Measurements from ENCODE around the gene CFAP100. TPM values are rescaled to one million over a fixed set of nuclear protein-coding genes. Genes with fewer than 3 reads are reported as not detected.

CFAP100 gene
- total RNA-seq, 1 donor from 2014 or later = not detected

DNA sequence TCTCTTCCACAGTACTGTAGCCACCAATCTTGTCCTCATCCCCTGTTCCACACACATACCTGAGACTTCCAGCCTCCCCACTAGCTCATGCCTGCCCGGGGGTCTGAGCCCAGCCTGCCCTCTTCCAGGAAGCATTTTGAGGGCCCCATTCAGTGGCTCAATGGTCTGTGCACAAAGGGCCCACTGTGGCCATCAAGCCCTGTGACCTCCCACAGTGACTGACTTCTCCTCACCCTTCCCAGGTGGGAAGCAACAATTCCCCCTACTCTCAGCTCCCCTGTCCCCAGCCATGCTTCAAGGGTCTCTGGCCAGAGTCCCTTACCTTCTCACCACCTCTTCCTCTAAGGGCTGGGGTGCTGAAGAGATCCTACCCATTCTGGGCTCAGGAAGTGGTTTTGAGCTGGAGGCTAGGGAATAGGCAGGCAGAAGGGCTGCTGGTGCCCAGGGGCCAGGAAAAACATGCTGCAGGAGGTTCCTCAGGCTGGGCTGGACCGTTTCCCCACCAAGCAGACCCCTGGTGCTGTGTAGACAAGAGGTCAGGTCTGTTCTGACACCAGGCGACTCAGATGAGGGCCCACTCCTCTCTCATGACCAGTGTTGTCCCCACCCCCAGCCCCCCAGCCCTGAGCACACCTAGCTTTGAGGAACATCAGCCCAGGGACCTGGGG is 34.5 kb upstream of the CFAP100 start:
- Mint-ChIP-seq H3K27me3 (ENCODE audit: low read depth) (peaks cover 59% of the 10 kb centered on the region), H3K9me3 (no peaks in the 10 kb centered on the region), H3K4me3 (no peak overlapping the region), H3K27ac (no peak overlapping the region), H3K36me3 (no peaks in the 10 kb centered on the region), H3K4me1 (peaks cover 12% of the 10 kb centered on the region)
- DNase-seq (ENCODE audit: low spot score in 2 of 2, unreplicated experiment in 2 of 2) = no peak
- TF ChIP-seq, protein P1, sequence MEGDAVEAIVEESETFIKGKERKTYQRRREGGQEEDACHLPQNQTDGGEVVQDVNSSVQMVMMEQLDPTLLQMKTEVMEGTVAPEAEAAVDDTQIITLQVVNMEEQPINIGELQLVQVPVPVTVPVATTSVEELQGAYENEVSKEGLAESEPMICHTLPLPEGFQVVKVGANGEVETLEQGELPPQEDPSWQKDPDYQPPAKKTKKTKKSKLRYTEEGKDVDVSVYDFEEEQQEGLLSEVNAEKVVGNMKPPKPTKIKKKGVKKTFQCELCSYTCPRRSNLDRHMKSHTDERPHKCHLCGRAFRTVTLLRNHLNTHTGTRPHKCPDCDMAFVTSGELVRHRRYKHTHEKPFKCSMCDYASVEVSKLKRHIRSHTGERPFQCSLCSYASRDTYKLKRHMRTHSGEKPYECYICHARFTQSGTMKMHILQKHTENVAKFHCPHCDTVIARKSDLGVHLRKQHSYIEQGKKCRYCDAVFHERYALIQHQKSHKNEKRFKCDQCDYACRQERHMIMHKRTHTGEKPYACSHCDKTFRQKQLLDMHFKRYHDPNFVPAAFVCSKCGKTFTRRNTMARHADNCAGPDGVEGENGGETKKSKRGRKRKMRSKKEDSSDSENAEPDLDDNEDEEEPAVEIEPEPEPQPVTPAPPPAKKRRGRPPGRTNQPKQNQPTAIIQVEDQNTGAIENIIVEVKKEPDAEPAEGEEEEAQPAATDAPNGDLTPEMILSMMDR (IDR thresholded peaks at IDR 0.05; ENCODE audit: unreplicated experiment) = no peak

DNA sequence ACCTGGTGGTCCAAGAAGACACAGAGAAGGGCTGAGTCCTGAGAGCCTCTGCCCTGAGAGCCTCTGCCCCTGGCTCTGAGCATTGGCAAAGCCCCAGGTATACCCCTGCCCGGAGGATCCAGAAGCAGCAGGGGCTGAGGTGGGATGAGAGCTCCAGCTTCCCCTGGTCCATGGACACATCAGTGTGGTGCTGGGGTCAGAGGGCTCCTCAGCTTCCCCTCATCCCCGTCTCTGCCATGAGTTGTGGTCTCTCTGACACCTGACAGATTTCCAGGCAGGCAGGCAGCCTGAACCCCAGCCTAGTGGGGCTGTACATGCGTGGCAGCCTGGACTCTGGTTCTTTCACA is 34.0 kb upstream of the CFAP100 start:
- H3K36me3 Mint-ChIP-seq = no peaks in the 10 kb centered on the region
- H3K9me3 Mint-ChIP-seq = no peaks in the 10 kb centered on the region
- no peak overlapping the region for H3K27ac Mint-ChIP-seq
- no peak for DNase-seq (ENCODE audit: low spot score in 2 of 2, unreplicated experiment in 2 of 2)
- TF ChIP-seq, protein P1 (IDR thresholded peaks at IDR 0.05; ENCODE audit: unreplicated experiment) = no peak
- H3K4me1 Mint-ChIP-seq = peaks cover 7% of the 10 kb centered on the region
- no peak overlapping the region for H3K4me3 Mint-ChIP-seq
- peaks cover 59% of the 10 kb centered on the region for H3K27me3 Mint-ChIP-seq (ENCODE audit: low read depth)

DNA sequence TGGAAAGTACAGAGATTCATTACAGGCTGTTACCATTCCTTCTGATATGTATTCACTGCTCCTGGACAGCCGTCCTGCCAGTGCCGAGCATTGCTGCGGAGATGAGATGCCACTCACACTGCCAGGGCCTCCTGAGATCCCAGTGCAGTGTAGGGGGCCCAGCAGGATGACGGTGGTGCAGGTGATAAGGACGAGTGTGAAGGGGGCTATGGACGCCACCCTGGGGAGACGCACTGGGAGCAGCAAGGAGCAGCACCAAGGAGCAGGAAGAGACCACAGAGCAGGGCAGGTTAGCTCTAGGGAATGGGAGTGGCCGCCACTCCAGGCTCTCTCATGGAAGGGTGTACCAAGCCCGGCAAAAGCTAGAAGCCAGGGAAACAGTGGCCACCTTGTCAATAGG is 33.5 kb upstream of the CFAP100 start:
- H3K27me3 Mint-ChIP-seq (ENCODE audit: low read depth) = peaks cover 57% of the 10 kb centered on the region
- TF ChIP-seq, protein P1 (IDR thresholded peaks at IDR 0.05; ENCODE audit: unreplicated experiment) = no peak
- H3K4me1 Mint-ChIP-seq = peaks cover 4% of the 10 kb centered on the region
- H3K4me3 Mint-ChIP-seq = no peak overlapping the region
- H3K9me3 Mint-ChIP-seq = no peaks in the 10 kb centered on the region
- DNase-seq (ENCODE audit: low spot score in 2 of 2, unreplicated experiment in 2 of 2) = no peak
- H3K27ac Mint-ChIP-seq = no peak overlapping the region
- no peaks in the 10 kb centered on the region for H3K36me3 Mint-ChIP-seq

DNA sequence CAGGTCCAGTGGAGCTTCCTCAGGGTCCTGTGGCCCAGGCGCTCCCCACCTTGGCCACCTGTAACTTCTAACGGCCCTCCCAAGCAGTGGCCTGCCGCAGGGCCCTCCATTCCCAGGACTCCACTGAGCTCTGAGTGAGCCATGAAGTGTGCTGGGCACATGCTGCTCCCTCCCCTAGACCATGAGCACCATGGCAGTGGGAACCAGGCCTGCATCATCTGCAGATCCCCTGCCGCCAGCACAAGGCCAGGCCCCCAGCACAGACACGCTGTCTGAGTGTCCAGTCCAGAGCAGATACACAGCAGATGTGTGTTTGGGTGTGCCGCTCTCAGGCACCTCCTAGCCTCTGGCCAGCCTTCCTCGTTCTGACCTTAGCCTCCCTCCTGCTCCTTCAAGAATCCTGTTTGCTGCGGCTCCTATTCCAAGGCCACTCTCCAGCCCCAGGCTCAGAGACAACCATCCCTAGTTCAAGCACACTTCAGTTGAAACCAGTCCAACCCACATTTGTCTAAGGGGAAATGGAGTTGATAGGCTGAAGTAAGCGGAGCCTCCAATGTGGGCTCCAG is 30.5 kb upstream of the CFAP100 start:
- Mint-ChIP-seq H3K9me3 (no peaks in the 10 kb centered on the region), H3K4me1 (no peaks in the 10 kb centered on the region), H3K27ac (no peak overlapping the region), H3K4me3 (no peak overlapping the region), H3K36me3 (no peaks in the 10 kb centered on the region), H3K27me3 (ENCODE audit: low read depth) (peaks cover 37% of the 10 kb centered on the region)
- DNase-seq (ENCODE audit: low spot score in 2 of 2, unreplicated experiment in 2 of 2) = no peak
- TF ChIP-seq, protein P1 (IDR thresholded peaks at IDR 0.05; ENCODE audit: unreplicated experiment) = no peak

DNA sequence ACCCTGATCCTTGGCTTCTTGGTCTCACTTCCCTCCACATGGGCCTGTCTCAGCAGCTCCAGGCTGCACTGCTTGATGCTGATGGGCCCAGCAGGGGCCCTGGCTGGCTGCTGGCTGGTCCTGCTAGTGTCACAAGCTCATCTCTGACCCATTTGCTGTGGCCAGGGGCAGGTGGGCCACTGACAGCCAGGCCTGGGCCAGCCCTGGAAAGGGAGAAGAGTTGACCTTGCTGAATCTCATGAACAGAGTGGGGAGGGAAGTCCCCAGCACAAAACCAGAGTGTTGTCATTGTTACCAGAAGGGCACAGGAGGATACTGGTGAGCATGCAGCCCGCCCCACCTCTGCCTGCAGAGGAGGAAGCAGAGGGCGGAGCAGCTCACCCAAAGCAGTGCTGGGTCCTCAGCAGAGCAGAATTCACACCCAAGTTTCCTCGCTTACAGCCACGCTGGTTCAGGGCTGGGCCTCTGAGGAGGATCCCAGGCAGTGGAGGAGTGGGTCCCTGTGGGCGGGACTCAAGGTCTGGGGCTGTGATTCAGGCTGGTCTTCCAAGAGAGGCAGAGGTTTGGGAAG is 29.9 kb upstream of the CFAP100 start:
- Mint-ChIP-seq H3K36me3 (no peaks in the 10 kb centered on the region), H3K4me1 (no peaks in the 10 kb centered on the region), H3K9me3 (no peaks in the 10 kb centered on the region), H3K27me3 (ENCODE audit: low read depth) (peaks cover 31% of the 10 kb centered on the region), H3K4me3 (no peak overlapping the region), H3K27ac (no peak overlapping the region)
- no peak for DNase-seq (ENCODE audit: low spot score in 2 of 2, unreplicated experiment in 2 of 2)
- TF ChIP-seq, protein P1 (IDR thresholded peaks at IDR 0.05; ENCODE audit: unreplicated experiment) = no peak

Measured in mesothelial cell of epicardium (in vitro differentiated cells).